HepG2 (cell line): Measurements from ENCODE around the gene PSMD5. TPM values are rescaled to one million over a fixed set of nuclear protein-coding genes. Genes with fewer than 3 reads are reported as not detected.

Experiments used
- ATAC-seq: fragments of 200-7000 bp; cut with Tn5 transposase; 3 replicates; pipeline ENCODE4 v1.9.1; 2020; ENCODE audit warnings: mild to moderate bottlenecking, moderate library complexity
- BruUV-seq: library from RNA; stranded (reverse); fragments of 400-500 nt; replicated peaks from 2 replicates; lab custom pipeline; 2021; lab: Mats Ljungman, UMichigan
- CTCF ChIA-PET: fragments of 300-600 bp; formaldehyde crosslinking; extraction: SDS; loops from one replicate; lab custom pipeline; 2021; ENCODE audit warnings: low total read pairs, inconsistent platforms, low intra/inter-chr PET ratio; lab: Yijun Ruan, JAX
- POLR2A ChIA-PET: fragments of 350-600 bp; sonication (Branson Sonifier 250); formaldehyde crosslinking; loops from one replicate; lab custom pipeline; 2020; ENCODE audit warnings: antibody characterized with exemption, inconsistent platforms; lab: Yijun Ruan, JAX
- DNase-seq: peaks from one replicate; pipeline ENCODE4 v3.0.0-alpha.2; 2015; ENCODE audit warnings: low spot score
- FAIRE-seq: peaks from 3 replicates; lab custom pipeline; 2011; peaks lifted over from hg19 to GRCh38; lab: Jason Lieb, UNC
- H2AFZ ChIP-seq: one replicate; pipeline ENCODE4 v1.6.1; 2011; ENCODE audit warnings: low read length, inconsistent platforms
- H3K27ac ChIP-seq: fragments of 300-600 bp; 3 replicates; pipeline ENCODE4 v1.8.0; 2011; ENCODE audit warnings: mixed run types, mild to moderate bottlenecking, mixed read lengths, low read length, inconsistent platforms; ENCODE audit not compliant: insufficient read depth; ENCODE audit errors: extremely low read length
- H3K27me3 ChIP-seq, 2 experiments: fragments of 200-600 bp in 1 of 2; 2 replicates in 1 of 2; 3 replicates in 1 of 2; pipeline versions ENCODE4 v1.6.0 to v1.8.0; 2011; ENCODE audit warnings: low read length in 2 of 2, mild to moderate bottlenecking in 2 of 2, moderate library complexity in 2 of 2, inconsistent platforms in 1 of 2; ENCODE audit not compliant: insufficient read depth in 2 of 2, control insufficient read depth in 1 of 2
- H3K36me3 ChIP-seq, 2 experiments: fragments of 200-600 bp in 1 of 2; replicated peaks in 1 of 2; 2 replicates in 1 of 2; 3 replicates in 1 of 2; pipeline versions ENCODE4 v1.5.1 to v1.8.0; 2011; ENCODE audit warnings: low read length in 2 of 2, inconsistent platforms in 1 of 2; ENCODE audit not compliant: insufficient read depth in 2 of 2, control insufficient read depth in 1 of 2
- H3K4me1 ChIP-seq: 2 replicates; pipeline ENCODE4 v1.5.1; 2012; ENCODE audit warnings: low read length, inconsistent platforms; ENCODE audit not compliant: insufficient read depth
- H3K4me2 ChIP-seq: 2 replicates; pipeline ENCODE4 v1.6.0; 2011; ENCODE audit warnings: low read depth, low read length, inconsistent platforms
- H3K4me3 ChIP-seq, 3 experiments: fragments of 200-600 bp in 1 of 3; sonication (generic), shearing (Covaris generic) in 1 of 3; replicated peaks in 1 of 3; 2 replicates each; pipeline ENCODE4 v1.5.1; 2011 to 2016; ENCODE audit warnings: low read length in 3 of 3, inconsistent platforms in 2 of 3, low read depth in 2 of 3, mild to moderate bottlenecking in 2 of 3, control low read depth in 1 of 3, mixed read lengths in 1 of 3; ENCODE audit not compliant: insufficient read depth in 1 of 3
- H3K79me2 ChIP-seq: one replicate; pipeline ENCODE4 v1.6.1; 2011; ENCODE audit warnings: low read length, inconsistent platforms; ENCODE audit not compliant: insufficient read depth
- H3K9ac ChIP-seq: 2 replicates; pipeline ENCODE4 v1.6.0; 2011; ENCODE audit warnings: mild to moderate bottlenecking, low read depth, low read length, inconsistent platforms; ENCODE audit not compliant: insufficient read depth
- H3K9me3 ChIP-seq: 2 replicates; pipeline ENCODE4 v1.5.1; 2012; ENCODE audit warnings: mild to moderate bottlenecking, low read length
- H4K20me1 ChIP-seq: 2 replicates; pipeline ENCODE4 v1.6.0; 2011; ENCODE audit warnings: inconsistent platforms, mild to moderate bottlenecking, low read length, moderate library complexity; ENCODE audit not compliant: insufficient read depth
- CBX1 ChIP-seq: IDR thresholded peaks from one replicate; pipeline ENCODE4 v1.6.1; 2016; ENCODE audit warnings: antibody characterized with exemption, low read depth
- CSRNP1 ChIP-seq: sonication (generic); formaldehyde crosslinking; IDR thresholded peaks from 2 replicates; pipeline ENCODE4 v1.8.1; 2023; ENCODE audit warnings: mild to moderate bottlenecking, missing genetic modification reagents
- ESRRA ChIP-seq: sonication (generic); formaldehyde crosslinking; IDR thresholded peaks from 2 replicates; pipeline ENCODE4 v1.5.1; 2020; ENCODE audit warnings: mild to moderate bottlenecking, low read depth, missing genetic modification reagents
- ETV5 ChIP-seq: IDR thresholded peaks from 2 replicates; pipeline ENCODE4 v1.6.1; 2018; ENCODE audit warnings: missing biosample characterization, missing genetic modification reagents, inconsistent platforms, borderline replicate concordance
- GLMP ChIP-seq: sonication (generic); formaldehyde crosslinking; IDR thresholded peaks from 2 replicates; pipeline ENCODE4 v1.9.0; 2021; ENCODE audit warnings: missing genetic modification reagents, mild to moderate bottlenecking, borderline replicate concordance
- HBP1 ChIP-seq: IDR thresholded peaks from 2 replicates; pipeline ENCODE4 v1.6.1; 2016; ENCODE audit warnings: low read depth, control low read depth
- KLF13 ChIP-seq: sonication (generic); formaldehyde crosslinking; IDR thresholded peaks from 2 replicates; pipeline ENCODE4 v1.4.0; 2020; ENCODE audit warnings: mild to moderate bottlenecking, missing genetic modification reagents
- MAFF ChIP-seq: IDR thresholded peaks from 2 replicates; pipeline ENCODE4 v1.6.1; 2011; ENCODE audit warnings: low read depth, low read length, improper control_type of control experiment
- NCOR1 ChIP-seq: fragments of 200-600 bp; sonication (generic); IDR thresholded peaks from 2 replicates; pipeline ENCODE4 v1.7.0; 2017; ENCODE audit warnings: antibody characterized with exemption, low read length, borderline replicate concordance
- PCBP1 ChIP-seq: fragments of 200-400 bp; formaldehyde crosslinking; IDR thresholded peaks from 2 replicates; pipeline ENCODE4 v1.6.1; 2017; ENCODE audit warnings: mild to moderate bottlenecking, low read depth, low read length, borderline replicate concordance
- ZNF121 ChIP-seq: sonication (generic); formaldehyde crosslinking; IDR thresholded peaks from 2 replicates; pipeline ENCODE4 v1.5.0; 2020; ENCODE audit warnings: mild to moderate bottlenecking, missing genetic modification reagents
- ZNF251 ChIP-seq: sonication (generic); formaldehyde crosslinking; IDR thresholded peaks from 2 replicates; pipeline ENCODE4 v1.9.0; 2021; ENCODE audit warnings: mild to moderate bottlenecking, missing genetic modification reagents
- ZNF543 ChIP-seq: sonication (generic); formaldehyde crosslinking; IDR thresholded peaks from 2 replicates; pipeline ENCODE4 v1.4.0; 2020; ENCODE audit warnings: mild to moderate bottlenecking, missing genetic modification reagents
- WGBS: methylation state at CpG from one replicate; pipeline ENCODE4 v1.1.6; 2017; ENCODE audit warnings: low lambda C conversion rate; 5-methylcytosine and 5-hydroxymethylcytosine counted together
- in situ Hi-C: cut with HindIII; loops from 2 replicates; pipeline ENCODE4 v1.10.0; 2017; ENCODE audit warnings: low pct_unique_long_range_greater_than_20kb; ENCODE audit not compliant: extremely low pct_ligation_motif_present
- intact Hi-C: fragments of 100-400 bp; cut with micrococcal nuclease; formaldehyde crosslinking; loops from one replicate; pipeline ENCODE4 v1.10.0; 2022; ENCODE audit not compliant: unreplicated experiment
- polyA plus RNA-seq, 8 experiments: library from polyadenylated mRNA; depleted of rRNA in 3 of 8; stranded (reverse) in 7 of 8; unstranded in 1 of 8; fragments of >200 nt; fragmentation: Illumina TruSeq in 4 of 8; extraction: Trizol in 4 of 8; gene quantifications; 2 replicates each; pipeline versions ENCODE4 v1.2.1 to v1.2.3, GENCODE V29; 2011 to 2016; ENCODE audit warnings: low read depth in 4 of 8, missing spikeins in 1 of 8, mixed read lengths in 1 of 8; ENCODE audit not compliant: insufficient read depth in 1 of 8
- total RNA-seq, 5 experiments: library from RNA; depleted of rRNA; stranded (reverse); fragments of >200 nt; fragmentation: Illumina TruSeq; extraction: Trizol; gene quantifications; 2 replicates each; pipeline ENCODE4 v1.2.3, GENCODE V29; 2016; ENCODE audit warnings: low read depth in 1 of 5

The PSMD5 gene
- total and polyA plus RNA-seq, 2 of the 13 experiments (the other 11 are each of a cell fraction or from before 2014, with no cell fraction given) = 12.7 to 18.1 TPM

- peak within 1 kb of the TSS; percentile 85 for H3K4me2 ChIP-seq
- peaks cover 58% of the 10 kb centered on the region for H3K79me2 ChIP-seq
- peaks cover 1 to 14% of the 10 kb centered on the region in 2 experiments; a peak in 4 of 5 replicates for H3K36me3 ChIP-seq
- H3K9me3 ChIP-seq = no peaks in the 10 kb centered on the region
- in situ Hi-C loops = no loop called here
- H2AFZ ChIP-seq = peak within 1 kb of the TSS; percentile 35
- POLR2A ChIA-PET = interaction anchor here (0.8 to 2.8 kb wide), 27 partner anchors 8 to 222 kb away, joined by 3 to 52 read pairs (median 5); partner anchors contain the start of genes MEGF9 and PSMD5
- peaks cover 53% of the 10 kb centered on the region for H3K4me1 ChIP-seq
- H3K27me3 ChIP-seq = no peaks in the 10 kb centered on the region; a peak in 1 of 5 replicates
- peak within 1 kb of the TSS; percentile 90 for H3K27ac ChIP-seq
- intact Hi-C loops = no loop called here
- FAIRE-seq = no peak
- H3K9ac ChIP-seq = peak within 1 kb of the TSS; percentile 95
- no TSS peak for BruUV-seq
- 2% methylated on average over 28 of the region's 72 CpGs for WGBS
- H3K4me3 ChIP-seq = peak within 1 kb of the TSS; percentile 81 to 87 (median 84)
- peak; percentile 98 for ATAC-seq
- CTCF ChIA-PET = no interaction called here
- peak; percentile 87 for DNase-seq
- no peaks in the 10 kb centered on the region for H4K20me1 ChIP-seq
- TF ChIP-seq CBX1 (peak; percentile 77), ZNF121 (no peak), PCBP1 (no peak), ETV5 (CRISPR knock-in tag) (peak; percentile 99), ZNF251 (CRISPR knock-in tag) (no peak), KLF13 (CRISPR knock-in tag) (peak; percentile 87), MAFF (no peak), GLMP (CRISPR knock-in tag) (no peak), NCOR1 (no peak), HBP1 (CRISPR knock-in tag) (no peak; the same call in 1 of the 2 replicates), ZNF543 (CRISPR knock-in tag) (peak; percentile 70; the same call in 1 of the 2 replicates), CSRNP1 (CRISPR knock-in tag) (peak; percentile 76; the same call in 1 of the 2 replicates), ESRRA (CRISPR knock-in tag) (no peak; the same call in none of the 2 replicates)
These were observed 49.6 kb downstream of the PSMD5 start, which contains the start of gene FBXW2 for GRCh38 chr9:120792898-120793765. Gene FBXW2 (minus strand): TSS chr9:120793416. CDS start chr9:120788258, 5,158 bp downstream.
